GM12878 (cell line): ENCODE results near the gene BCAT1. TPM values are rescaled to one million over a fixed set of nuclear protein-coding genes. Genes with fewer than 3 reads are reported as not detected.
A peak's percentile ranks its signal among the peaks of the same experiment; 100 is the strongest.

ENCODE experiments used
- ATAC-seq: fragments of 200-7000 bp; cut with Tn5 transposase; 3 replicates; pipeline ENCODE4 v1.9.1; 2020; ENCODE audit warnings: mild to moderate bottlenecking, moderate library complexity
- BruUV-seq: library from RNA; stranded (reverse); fragments of 400-500 nt; replicated peaks from 2 replicates; lab custom pipeline; 2021; lab: Mats Ljungman, UMichigan
- CTCF ChIA-PET: fragments of 300-600 bp; sonication (Branson Sonifier 250); formaldehyde crosslinking; extraction: SDS; loops from one replicate; lab custom pipeline; 2021; ENCODE audit warnings: inconsistent platforms; lab: Yijun Ruan, JAX
- POLR2A ChIA-PET: fragments of 350-600 bp; formaldehyde crosslinking; extraction: SDS; loops from one replicate; lab custom pipeline; 2021; ENCODE audit warnings: inconsistent platforms; lab: Charles Lee
- RAD21 ChIA-PET: fragments of 300-600 bp; sonication (Branson Sonifier 250); formaldehyde crosslinking; loops from one replicate; lab custom pipeline; 2023; ENCODE audit warnings: antibody characterized with exemption; ENCODE audit not compliant: unreplicated experiment; lab: Charles Lee
- SMC1A ChIA-PET: fragments of 300-600 bp; sonication (Branson Sonifier 250); formaldehyde crosslinking; loops from one replicate; lab custom pipeline; 2023; ENCODE audit not compliant: unreplicated experiment, uncharacterized antibody; lab: Charles Lee
- DNase-seq: peaks from one replicate; pipeline ENCODE4 v3.0.0-alpha.2; 2011; ENCODE audit warnings: low read depth, low spot score
- FAIRE-seq: peaks from 3 replicates; lab custom pipeline; 2011; peaks lifted over from hg19 to GRCh38; lab: Jason Lieb, UNC
- H2AFZ ChIP-seq: 2 replicates; pipeline ENCODE4 v1.6.0; 2011; ENCODE audit warnings: low read depth, low read length, control low read depth; ENCODE audit not compliant: control insufficient read depth
- H3K27ac ChIP-seq: 2 replicates; pipeline ENCODE4 v1.5.1; 2011; ENCODE audit warnings: control low read depth; ENCODE audit not compliant: control insufficient read depth, insufficient read depth
- H3K27me3 ChIP-seq, 2 experiments: replicated peaks in 1 of 2; 2 replicates each; pipeline versions ENCODE4 v1.6.0 to v1.6.1; 2011; ENCODE audit warnings: low read length in 1 of 2; ENCODE audit not compliant: control insufficient read depth in 2 of 2, insufficient read depth in 2 of 2
- H3K36me3 ChIP-seq, 2 experiments: 2 replicates each; pipeline ENCODE4 v1.5.1; 2011; ENCODE audit warnings: low read length in 1 of 2; ENCODE audit not compliant: control insufficient read depth in 2 of 2, insufficient read depth in 2 of 2
- H3K4me1 ChIP-seq: 2 replicates; pipeline ENCODE4 v1.6.1; 2011; ENCODE audit warnings: mild to moderate bottlenecking, low read length, moderate library complexity, mixed read lengths; ENCODE audit not compliant: control insufficient read depth, insufficient read depth
- H3K4me2 ChIP-seq: 2 replicates; pipeline ENCODE4 v1.6.0; 2011; ENCODE audit warnings: control low read depth; ENCODE audit not compliant: control insufficient read depth, insufficient read depth
- H3K4me3 ChIP-seq: fragments of 200-600 bp; sonication (generic); 2 replicates; pipeline ENCODE4 v1.5.1; 2016
- H3K79me2 ChIP-seq: 2 replicates; pipeline ENCODE4 v1.6.0; 2011; ENCODE audit warnings: low read length; ENCODE audit not compliant: control insufficient read depth, insufficient read depth
- H3K9ac ChIP-seq: 2 replicates; pipeline ENCODE4 v1.8.0; 2011; ENCODE audit warnings: low read length, control low read depth, mixed read lengths; ENCODE audit not compliant: control insufficient read depth, insufficient read depth
- H3K9me3 ChIP-seq: replicated peaks from 3 replicates; pipeline ENCODE4 v1.5.1; 2011; ENCODE audit warnings: mild to moderate bottlenecking, low read length; ENCODE audit not compliant: control insufficient read depth, insufficient read depth
- H4K20me1 ChIP-seq: 2 replicates; pipeline ENCODE4 v1.6.0; 2011; ENCODE audit not compliant: control insufficient read depth, insufficient read depth
- ASH2L ChIP-seq: fragments of 300-600, 200-600 bp; sonication (generic); IDR thresholded peaks from 2 replicates; pipeline ENCODE4 v1.6.1; 2017; ENCODE audit warnings: low read depth, mild to moderate bottlenecking, borderline replicate concordance
- BCL3 ChIP-seq: IDR thresholded peaks from 2 replicates; pipeline ENCODE4 v1.6.1; 2011; ENCODE audit warnings: borderline replicate concordance, low read depth, mild to moderate bottlenecking, moderate library complexity, low read length; ENCODE audit not compliant: insufficient read depth, poor library complexity, severe bottlenecking
- CTCF ChIP-seq, 3 experiments: IDR thresholded peaks in 2 of 3; conservative IDR thresholded peaks in 1 of 3; 2 replicates each; pipeline ENCODE4 v1.5.1; 2011; ENCODE audit warnings: low read depth in 3 of 3, low read length in 3 of 3, mild to moderate bottlenecking in 3 of 3, control low read depth in 2 of 3, moderate library complexity in 2 of 3, inconsistent platforms in 1 of 3, mixed read lengths in 1 of 3; ENCODE audit not compliant: control insufficient read depth in 2 of 3, insufficient read depth in 1 of 3; ENCODE audit errors: extremely low read depth in 1 of 3
- ETV6 ChIP-seq, 2 experiments: fragments of 450-650 bp in 1 of 2; IDR thresholded peaks in 1 of 2; conservative IDR thresholded peaks in 1 of 2; 2 replicates each; pipeline ENCODE4 v1.6.1; 2014; ENCODE audit warnings: antibody characterized with exemption in 1 of 2, borderline replicate concordance in 1 of 2, low read depth in 1 of 2, mild to moderate bottlenecking in 1 of 2, moderate library complexity in 1 of 2
- FOS ChIP-seq: IDR thresholded peaks from 3 replicates; pipeline ENCODE4 v1.6.1; 2011; ENCODE audit warnings: borderline replicate concordance; ENCODE audit not compliant: insufficient read length; ENCODE audit errors: extremely low read depth
- IKZF1 ChIP-seq: fragments of 450-650 bp; conservative IDR thresholded peaks from 2 replicates; pipeline ENCODE4 v1.6.1; 2017; ENCODE audit warnings: antibody characterized with exemption, mild to moderate bottlenecking
- IRF4 ChIP-seq: IDR thresholded peaks from 2 replicates; pipeline ENCODE4 v1.6.1; 2011; ENCODE audit warnings: low read depth, low read length
- JUNB ChIP-seq: IDR thresholded peaks from 2 replicates; pipeline ENCODE4 v1.6.1; 2016; ENCODE audit warnings: antibody characterized with exemption, mild to moderate bottlenecking
- NRF1 ChIP-seq: conservative IDR thresholded peaks from 2 replicates; pipeline ENCODE4 v1.6.1; 2011; ENCODE audit warnings: mild to moderate bottlenecking, low read depth, low read length, improper control_type of control experiment
- RCOR1 ChIP-seq: conservative IDR thresholded peaks from 2 replicates; pipeline ENCODE4 v1.6.1; 2012; ENCODE audit warnings: low read depth, low read length, improper control_type of control experiment
- SRF ChIP-seq, 2 experiments: IDR thresholded peaks; 2 replicates each; pipeline ENCODE4 v1.6.1; 2011; ENCODE audit warnings: low read depth in 2 of 2, low read length in 2 of 2, mild to moderate bottlenecking in 1 of 2, moderate library complexity in 1 of 2
- SUZ12 ChIP-seq: fragments of 200-600 bp; sonication (generic); IDR thresholded peaks from one replicate; pipeline ENCODE4 v1.6.1; 2018; ENCODE audit warnings: antibody characterized with exemption, mild to moderate bottlenecking; ENCODE audit not compliant: unreplicated experiment
- TCF12 ChIP-seq: IDR thresholded peaks from 2 replicates; pipeline ENCODE4 v1.6.1; 2011; ENCODE audit warnings: low read depth, mild to moderate bottlenecking, low read length
- USF2 ChIP-seq: IDR thresholded peaks from 2 replicates; pipeline ENCODE4 v1.6.1; 2011; ENCODE audit warnings: low read depth, low read length, improper control_type of control experiment, borderline replicate concordance
- YY1 ChIP-seq: IDR thresholded peaks from 2 replicates; pipeline ENCODE4 v1.6.1; 2011; ENCODE audit warnings: low read depth, mild to moderate bottlenecking, low read length
- WGBS: methylation state at CpG from one replicate; pipeline ENCODE4 v1.1.6; 2016; ENCODE audit warnings: low lambda C conversion rate; ENCODE audit not compliant: insufficient replicate concordance, insufficient coverage; ENCODE audit errors: missing lambda C conversion rate; 5-methylcytosine and 5-hydroxymethylcytosine counted together
- in situ Hi-C: fragments of 300-500 bp; cut with MboI; formaldehyde crosslinking; loops from 9 replicates; pipeline ENCODE4 v1.14.3; 2018; ENCODE audit warnings: mixed read lengths
- intact Hi-C: fragments of 100-400 bp; cut with micrococcal nuclease; formaldehyde crosslinking; loops from one replicate; pipeline ENCODE4 v1.14.2; 2022; ENCODE audit not compliant: unreplicated experiment
- polyA plus RNA-seq, 11 experiments: library from polyadenylated mRNA; depleted of rRNA in 4 of 11; unstranded in 6 of 11; stranded (reverse) in 5 of 11; fragments of >200 nt; fragmentation: Nextera tagmentation in 4 of 11; fragmentation: Illumina TruSeq in 1 of 11; extraction: Ambion mirVana in 4 of 11; extraction: Trizol in 1 of 11; gene quantifications; 1 replicate in 1 of 11; 2 replicates in 10 of 11; pipeline versions ENCODE4 v1.2.1 to v1.2.3, GENCODE V29; 2011 to 2016; ENCODE audit warnings: inconsistent platforms in 2 of 11, missing spikeins in 2 of 11, low read depth in 1 of 11
- total RNA-seq, 4 experiments: library from RNA; depleted of rRNA in 3 of 4; stranded (reverse); fragments of >200 nt in 3 of 4; fragmentation: Illumina TruSeq in 1 of 4; extraction: Trizol in 1 of 4; gene quantifications; 2 replicates each; pipeline versions ENCODE4 v1.2.1 to v1.2.3, GENCODE V29; 2013 to 2021

Gene BCAT1
- total and polyA plus RNA-seq, 10 of the 15 experiments (the other 5 are each of a cell fraction or from before 2014, with no cell fraction given): 26.2 to 187 (median 81.9) TPM

GRCh38 chr12:24933694-24934407, 15.1 kb downstream of the BCAT1 start (continued):
- TF ChIP-seq CTCF (IDR thresholded peaks at IDR 0.05 in 2 of 3, conservative IDR thresholded peaks at IDR 0.05 in 1 of 3; ENCODE audit: control insufficient read depth in 2 of 3, extremely low read depth in 1 of 3, insufficient read depth in 1 of 3, low read depth in 3 of 3, low read length in 3 of 3): no peak
- TF ChIP-seq SRF (IDR thresholded peaks at IDR 0.05; ENCODE audit: low read depth in 2 of 2, low read length in 2 of 2): no peak

- peak; percentile 79 for DNase-seq
- H2AFZ ChIP-seq: no peak overlapping the region
- H3K36me3 ChIP-seq: no peaks in the 10 kb centered on the region
- peak overlapping the region; percentile 50 for H3K27ac ChIP-seq
- peaks cover 20% of the 10 kb centered on the region for H3K79me2 ChIP-seq
- ATAC-seq: peak; percentile 91
- peak overlapping the region; percentile 83 for H3K4me2 ChIP-seq
- ChIA-PET POLR2A (interaction anchor here (0.7 kb wide), 1 partner anchor 13 kb away, joined by 3 read pairs; no protein-coding TSS in a partner anchor), RAD21 (interaction anchor here (1.3 kb wide), 1 partner anchor 15 kb away, joined by 4 read pairs; no protein-coding TSS in a partner anchor), CTCF (interaction anchor here (0.9 to 2.0 kb wide), 4 partner anchors 8 to 79 kb away, joined by 3 to 6 read pairs (median 4); no protein-coding TSS in a partner anchor), SMC1A (interaction anchor here (0.8 to 3.0 kb wide), 6 partner anchors 10 to 185 kb away, joined by 3 to 12 read pairs (median 4); no protein-coding TSS in a partner anchor)
- H3K9me3 ChIP-seq: peaks cover 5% of the 10 kb centered on the region; the same call in 2 of the 3 replicates
- no TSS peak for BruUV-seq
- in situ Hi-C loops (no loop called here), intact Hi-C loops (no loop called here)
- 0 out of 2 replicates have a peak overlapping the region, but pooled peaks have one; percentile 45 for H3K4me3 ChIP-seq
- H3K4me1 ChIP-seq: peaks cover 24% of the 10 kb centered on the region
- H3K9ac ChIP-seq: peak overlapping the region; percentile 29; the same call in 1 of the 2 replicates
- 1% methylated on average over 4 of the region's 4 CpGs for WGBS
- peak; percentile 95 for FAIRE-seq
- H3K27me3 ChIP-seq: no peaks in the 10 kb centered on the region
- H4K20me1 ChIP-seq: no peaks in the 10 kb centered on the region
- TF ChIP-seq RCOR1 (no peak), FOS (no peak), YY1 (0 out of 2 replicates have a peak, but pooled peaks have one; percentile 22), TCF12 (peak; percentile 81), USF2 (no peak), NRF1 (no peak), JUNB (peak; percentile 79), ASH2L (no peak), IRF4 (0 out of 2 replicates have a peak, but pooled peaks have one; percentile 8), SUZ12 (no peak), ETV6 (conservative IDR thresholded peaks at IDR 0.05 in 1 of 2, IDR thresholded peaks at IDR 0.05 in 1 of 2; ENCODE audit: borderline replicate concordance in 1 of 2, low read depth in 1 of 2) (peak in 1 of 2 experiments; percentile 87; a peak in 2 of 4 replicates), BCL3 (peak; percentile 62), IKZF1 (peak; percentile 63)
These were observed 17.1 kb downstream of the BCAT1 start for GRCh38 chr12:24931666-24932405.
